IMR-90 (cell line): ENCODE measurements around the gene RUSC1. TPM values are rescaled to one million over a fixed set of nuclear protein-coding genes. Genes with fewer than 3 reads are reported as not detected.
A peak's percentile ranks its signal among the peaks of the same experiment; 100 is the strongest.

Experiments
- ATAC-seq: fragments of 200-7000 bp; cut with Tn5 transposase; 2 replicates; pipeline ENCODE4 v1.9.1; 2020; ENCODE audit warnings: low read depth, mild to moderate bottlenecking, moderate library complexity
- BruUV-seq: library from RNA; stranded (reverse); fragments of 400-500 nt; replicated peaks from 2 replicates; lab custom pipeline; 2021; lab: Mats Ljungman, UMichigan
- CTCF ChIA-PET: fragments of 300-600 bp; formaldehyde crosslinking; extraction: SDS; loops from one replicate; lab custom pipeline; 2021; ENCODE audit warnings: antibody characterized with exemption; lab: Yijun Ruan, JAX
- POLR2A ChIA-PET: fragments of 300-600 bp; sonication (Branson Sonifier 250); formaldehyde crosslinking; loops from one replicate; lab custom pipeline; 2022; ENCODE audit warnings: antibody characterized with exemption; ENCODE audit not compliant: unreplicated experiment; lab: Charles Lee
- DNase-seq: peaks from one replicate; pipeline ENCODE4 v3.0.0; 2013
- H2AFZ ChIP-seq: replicated peaks from 2 replicates; pipeline ENCODE3; 2013; ENCODE audit warnings: low read length, mild to moderate bottlenecking; ENCODE audit not compliant: poor library complexity
- H2AK5ac ChIP-seq: 2 replicates; pipeline ENCODE4 v1.6.1; 2013; ENCODE audit warnings: low read depth, low read length, inconsistent platforms
- H2AK9ac ChIP-seq: replicated peaks from 2 replicates; pipeline ENCODE3; 2013; ENCODE audit warnings: mild to moderate bottlenecking, low read depth, low read length, moderate library complexity; ENCODE audit not compliant: poor library complexity
- H2BK120ac ChIP-seq: 2 replicates; pipeline ENCODE4 v1.6.1; 2013; ENCODE audit warnings: low read depth, low read length, inconsistent platforms
- H2BK15ac ChIP-seq: 3 replicates; pipeline ENCODE4 v1.6.1; 2013; ENCODE audit warnings: low read depth, low read length, inconsistent platforms
- H2BK20ac ChIP-seq: 2 replicates; pipeline ENCODE4 v1.6.1; 2013; ENCODE audit warnings: low read depth, mild to moderate bottlenecking, inconsistent platforms, low read length, moderate library complexity
- H2BK5ac ChIP-seq: 2 replicates; pipeline ENCODE4 v1.6.1; 2013; ENCODE audit warnings: mild to moderate bottlenecking, low read depth, low read length, inconsistent platforms; ENCODE audit not compliant: poor library complexity, severe bottlenecking
- H3K14ac ChIP-seq: replicated peaks from 2 replicates; pipeline ENCODE4 v1.6.1; 2013; ENCODE audit warnings: low read depth, low read length, inconsistent platforms
- H3K18ac ChIP-seq: 2 replicates; pipeline ENCODE4 v1.6.1; 2013; ENCODE audit warnings: low read depth, low read length, control low read depth
- H3K23ac ChIP-seq: 2 replicates; pipeline ENCODE4 v1.6.1; 2013; ENCODE audit warnings: low read depth, low read length, inconsistent platforms
- H3K27ac ChIP-seq: 2 replicates; pipeline ENCODE4 v1.5.1; 2013; ENCODE audit warnings: mild to moderate bottlenecking, control low read depth, low read length; ENCODE audit not compliant: insufficient read depth
- H3K27me3 ChIP-seq: 2 replicates; pipeline ENCODE4 v1.6.1; 2013; ENCODE audit warnings: low read length; ENCODE audit not compliant: control insufficient read depth, insufficient read depth
- H3K36me3 ChIP-seq: 2 replicates; pipeline ENCODE4 v1.6.1; 2013; ENCODE audit warnings: low read length, mixed read lengths; ENCODE audit not compliant: control insufficient read depth, insufficient read depth
- H3K4ac ChIP-seq: 2 replicates; pipeline ENCODE4 v1.6.1; 2013; ENCODE audit warnings: low read depth, low read length, inconsistent platforms
- H3K4me1 ChIP-seq: 2 replicates; pipeline ENCODE4 v1.6.1; 2013; ENCODE audit warnings: low read length, mixed read lengths; ENCODE audit not compliant: control insufficient read depth, insufficient read depth
- H3K4me2 ChIP-seq: 2 replicates; pipeline ENCODE4 v1.6.1; 2013; ENCODE audit warnings: low read depth, mild to moderate bottlenecking, control low read depth, low read length, moderate library complexity
- H3K4me3 ChIP-seq: 2 replicates; pipeline ENCODE4 v1.5.1; 2013; ENCODE audit warnings: low read depth, mild to moderate bottlenecking, control low read depth, low read length, moderate library complexity; ENCODE audit not compliant: insufficient read depth
- H3K56ac ChIP-seq: 2 replicates; pipeline ENCODE4 v1.6.1; 2013; ENCODE audit warnings: low read length, inconsistent platforms; ENCODE audit not compliant: insufficient read depth; ENCODE audit errors: extremely low read depth
- H3K79me1 ChIP-seq, 2 experiments: 2 replicates each; pipeline ENCODE4 v1.6.1; 2013; ENCODE audit warnings: low read length in 2 of 2, inconsistent platforms in 1 of 2, low read depth in 1 of 2
- H3K9ac ChIP-seq: 2 replicates; pipeline ENCODE4 v1.6.1; 2013; ENCODE audit warnings: low read depth, low read length, control low read depth
- H3K9me1 ChIP-seq: 2 replicates; pipeline ENCODE4 v1.6.1; 2013; ENCODE audit warnings: low read length, inconsistent platforms; ENCODE audit not compliant: insufficient read depth
- H3K9me3 ChIP-seq: 2 replicates; pipeline ENCODE4 v1.6.1; 2013; ENCODE audit warnings: low read length; ENCODE audit not compliant: control insufficient read depth, insufficient read depth
- H4K20me1 ChIP-seq: 2 replicates; pipeline ENCODE4 v1.6.1; 2013; ENCODE audit warnings: low read length, inconsistent platforms; ENCODE audit not compliant: insufficient read depth
- H4K5ac ChIP-seq: 2 replicates; pipeline ENCODE4 v1.6.1; 2013; ENCODE audit warnings: mild to moderate bottlenecking, low read depth, low read length, control low read depth
- H4K8ac ChIP-seq, 2 experiments: 2 replicates each; pipeline ENCODE4 v1.6.1; 2013; ENCODE audit warnings: low read depth in 2 of 2, low read length in 2 of 2, control low read depth in 1 of 2, inconsistent platforms in 1 of 2
- H4K91ac ChIP-seq: 2 replicates; pipeline ENCODE4 v1.6.1; 2013; ENCODE audit warnings: low read depth, low read length, inconsistent platforms; ENCODE audit not compliant: insufficient read depth
- BHLHE40 ChIP-seq: fragments of 150-350 bp; IDR thresholded peaks from 2 replicates; pipeline ENCODE4 v1.6.1; 2016; ENCODE audit warnings: mild to moderate bottlenecking, low read depth, low read length
- CTCF ChIP-seq: conservative IDR thresholded peaks from 2 replicates; pipeline ENCODE4 v1.5.1; 2012; ENCODE audit warnings: mild to moderate bottlenecking, low read depth, low read length, improper control_type of control experiment
- ELK1 ChIP-seq: fragments of 150-350 bp; IDR thresholded peaks from 2 replicates; pipeline ENCODE4 v1.6.1; 2016; ENCODE audit warnings: low read depth, mild to moderate bottlenecking, low read length, moderate library complexity, borderline replicate concordance
- FOS ChIP-seq: fragments of 150-350 bp; IDR thresholded peaks from 2 replicates; pipeline ENCODE4 v1.6.1; 2016; ENCODE audit warnings: low read depth, low read length
- MAFK ChIP-seq: IDR thresholded peaks from 2 replicates; pipeline ENCODE4 v1.6.1; 2012; ENCODE audit warnings: low read depth, low read length, improper control_type of control experiment
- MAZ ChIP-seq: IDR thresholded peaks from 2 replicates; pipeline ENCODE4 v1.6.1; 2012; ENCODE audit warnings: low read depth, mild to moderate bottlenecking, low read length, improper control_type of control experiment, moderate library complexity, borderline replicate concordance
- MXI1 ChIP-seq: IDR thresholded peaks from 2 replicates; pipeline ENCODE4 v1.6.1; 2012; ENCODE audit warnings: low read depth, mild to moderate bottlenecking, low read length, moderate library complexity, borderline replicate concordance
- NFE2L2 ChIP-seq: fragments of 150-350 bp; IDR thresholded peaks from 2 replicates; pipeline ENCODE4 v1.6.1; 2016; ENCODE audit warnings: low read depth, mild to moderate bottlenecking, low read length
- POLR2A ChIP-seq: IDR thresholded peaks from 2 replicates; pipeline ENCODE4 v1.6.1; 2012; ENCODE audit warnings: mild to moderate bottlenecking, low read depth, low read length
- RAD21 ChIP-seq: IDR thresholded peaks from 2 replicates; pipeline ENCODE4 v1.6.1; 2012; ENCODE audit warnings: low read length, improper control_type of control experiment
- RCOR1 ChIP-seq: IDR thresholded peaks from 2 replicates; pipeline ENCODE4 v1.6.1; 2012; ENCODE audit warnings: mild to moderate bottlenecking, low read length, improper control_type of control experiment; ENCODE audit not compliant: insufficient replicate concordance
- RFX5 ChIP-seq: IDR thresholded peaks from 2 replicates; pipeline ENCODE4 v1.8.0; 2012; ENCODE audit warnings: low read depth, mild to moderate bottlenecking, low read length, moderate library complexity
- USF2 ChIP-seq: fragments of 150-350 bp; IDR thresholded peaks from 2 replicates; pipeline ENCODE4 v1.6.1; 2017; ENCODE audit warnings: mild to moderate bottlenecking, antibody characterized with exemption, low read length, low read depth
- WGBS, 2 experiments: methylation state at CpG; one replicate each; pipeline versions ENCODE4 v1.1.5 to v1.1.7; 2013; ENCODE audit warnings: missing lambda C conversion rate in 2 of 2; ENCODE audit not compliant: insufficient read length in 1 of 2; ENCODE audit errors: extremely low coverage in 2 of 2; 5-methylcytosine and 5-hydroxymethylcytosine counted together
- dilution Hi-C: fragments of 300-500 bp; cut with HindIII; formaldehyde crosslinking; loops from one replicate; pipeline ENCODE4 v1.14.3; 2018; ENCODE audit warnings: low sequenced_read_pairs; ENCODE audit not compliant: unreplicated experiment
- in situ Hi-C: fragments of 300-500 bp; cut with MboI; formaldehyde crosslinking; loops from 3 replicates; pipeline ENCODE4 v1.14.3; 2019; ENCODE audit warnings: low sequenced_read_pairs, inconsistent platforms, mixed read lengths
- intact Hi-C: fragments of 100-400 bp; cut with micrococcal nuclease; formaldehyde crosslinking; loops from 2 replicates; pipeline ENCODE4 v1.10.0; 2022
- polyA plus RNA-seq, 3 experiments: library from polyadenylated mRNA; depleted of rRNA; stranded (reverse); fragments of >200 nt; gene quantifications; 2 replicates each; pipeline ENCODE4 v1.2.3, GENCODE V29; 2012; ENCODE audit warnings: low replicate concordance in 1 of 3
- total RNA-seq: library from RNA; depleted of rRNA; stranded (reverse); fragments of >200 nt; gene quantifications from 2 replicates; pipeline ENCODE4 v1.2.3, GENCODE V29; 2012

The RUSC1 gene
- total and polyA plus RNA-seq, 2 of the 4 experiments (the other 2 are of a cell fraction) = 4.1 to 31.4 TPM

- peak; percentile 15 for DNase-seq
- Histone ChIP-seq H3K56ac (no peak overlapping the region), H3K79me1 (peaks cover 0 to 15% of the 10 kb centered on the region in 2 experiments; a peak in 2 of 4 replicates), H3K18ac (no peak overlapping the region), H4K91ac (no peak overlapping the region), H3K4ac (no peak overlapping the region; the same call in 1 of the 2 replicates), H2BK5ac (no peak overlapping the region), H4K8ac (no peak overlapping the region; a peak in 1 of 4 replicates), H3K9ac (peak overlapping the region; percentile 45), H2AFZ (peak overlapping the region; percentile 98), H3K14ac (no peak overlapping the region), H3K4me1 (peaks cover 1% of the 10 kb centered on the region), H3K27ac (no peak overlapping the region; the same call in 1 of the 2 replicates), H2AK9ac (peak overlapping the region; percentile 87), H2BK15ac (no peak overlapping the region), H4K5ac (no peak overlapping the region), H3K9me3 (no peaks in the 10 kb centered on the region), H3K36me3 (no peaks in the 10 kb centered on the region), H3K9me1 (peaks cover 5% of the 10 kb centered on the region), H4K20me1 (no peaks in the 10 kb centered on the region; the same call in 1 of the 2 replicates), H2AK5ac (no peak overlapping the region), H3K4me3 (peak overlapping the region; percentile 69), H2BK120ac (no peak overlapping the region), H3K4me2 (peak overlapping the region; percentile 81), H3K23ac (no peak overlapping the region; the same call in 1 of the 2 replicates), H3K27me3 (no peaks in the 10 kb centered on the region), H2BK20ac (no peak overlapping the region)
- dilution Hi-C loops = no loop called here
- in situ Hi-C loops = loop anchor here (5.0 kb wide), 1 partner anchor 39 kb away; no protein-coding TSS in a partner anchor
- no peak for ATAC-seq
- ChIA-PET CTCF (interaction anchor here (0.5 kb wide), 1 partner anchor 344 kb away, joined by 3 read pairs; no protein-coding TSS in a partner anchor), POLR2A (no interaction called here)
- BruUV-seq = no TSS peak
- WGBS, 2 experiments = 17% methylated on average over 1 of the region's 29 CpGs; no CpG with 5 or more reads in 1 of the 2 experiments
- intact Hi-C loops = loop anchor here (1.0 to 5.0 kb wide), 4 partner anchors 30 to 370 kb away; partner anchors contain the start of gene FDPS
- TF ChIP-seq CTCF (0 out of 2 replicates have a peak, but pooled peaks have one; percentile 14), MAFK (no peak), RAD21 (no peak; the same call in 1 of the 2 replicates), NFE2L2 (no peak), BHLHE40 (no peak), MXI1 (0 out of 2 replicates have a peak, but pooled peaks have one; percentile 59), RFX5 (no peak), POLR2A (no peak), RCOR1 (no peak), USF2 (no peak), FOS (no peak), ELK1 (no peak), MAZ (peak; percentile 54; the same call in 1 of the 2 replicates)
Measured at GRCh38 chr1:155277902-155278688, 42.6 kb upstream of the RUSC1 start.
